ENCODE data around the gene EMX2. TPM values are rescaled to one million over a fixed set of nuclear protein-coding genes. Genes with fewer than 3 reads are reported as not detected.
"Not testable (repeated sequence)": the region's sequence is repeated elsewhere in the genome, so short reads cannot be mapped to it uniquely, and the experiment has no call there.

Gene EMX2
- total RNA-seq, 4 donors from 2014 or later: 0.25 to 0.28 TPM; not detected in 2

GRCh38 chr10:117501460-117502035, 41.0 kb upstream of the EMX2 start:
- ATAC-seq (ENCODE audit: low FRiP score) (no peak), DNase-seq (ENCODE audit: low spot score) (no peak)
- no peak for TF ChIP-seq CTCF (IDR thresholded peaks at IDR 0.05)

GRCh38 chr10:117502421-117503243, 39.9 kb upstream of the EMX2 start:
- ATAC-seq (ENCODE audit: low FRiP score) (no peak), DNase-seq (ENCODE audit: low spot score) (no peak)
- TF ChIP-seq CTCF (IDR thresholded peaks at IDR 0.05): no peak

GRCh38 chr10:117503244-117504205, 39.0 kb upstream of the EMX2 start:
- no peak for TF ChIP-seq CTCF (IDR thresholded peaks at IDR 0.05)
- ATAC-seq (ENCODE audit: low FRiP score): no peak
- no peak for DNase-seq (ENCODE audit: low spot score)

- ATAC-seq (ENCODE audit: low FRiP score): no peak
- DNase-seq (ENCODE audit: low spot score): no peak
- TF ChIP-seq CTCF (IDR thresholded peaks at IDR 0.05): no peak
These were observed 38.0 kb upstream of the EMX2 start for GRCh38 chr10:117504562-117504961.

GRCh38 chr10:117507081-117507480, 35.5 kb upstream of the EMX2 start:
- not testable (repeated sequence) for ATAC-seq (ENCODE audit: low FRiP score); DNase-seq (ENCODE audit: low spot score)

GRCh38 chr10:117509573-117509972, 33.0 kb upstream of the EMX2 start:
- no peak for TF ChIP-seq CTCF (IDR thresholded peaks at IDR 0.05)
- DNase-seq (ENCODE audit: low spot score) (no peak), ATAC-seq (ENCODE audit: low FRiP score) (no peak)

Data from omental fat pad (tissue), 4 donors.